ENCODE data around the gene PPP2R5A.

PPP2R5A gene

GRCh38 chr1:212261361-212261929 is 23.8 kb upstream of the PPP2R5A start:
- no peak for TF ChIP-seq CTCF (IDR thresholded peaks at IDR 0.05; ENCODE audit: extremely low read depth, insufficient read depth, missing control alignments)
- in situ Hi-C loops (cut with MboI; ENCODE audit: low pct_unique_long_range_greater_than_20kb, low sequenced_read_pairs, unreplicated experiment), result no loop called here
- no peak for DNase-seq (ENCODE audit: low spot score)

DNA sequence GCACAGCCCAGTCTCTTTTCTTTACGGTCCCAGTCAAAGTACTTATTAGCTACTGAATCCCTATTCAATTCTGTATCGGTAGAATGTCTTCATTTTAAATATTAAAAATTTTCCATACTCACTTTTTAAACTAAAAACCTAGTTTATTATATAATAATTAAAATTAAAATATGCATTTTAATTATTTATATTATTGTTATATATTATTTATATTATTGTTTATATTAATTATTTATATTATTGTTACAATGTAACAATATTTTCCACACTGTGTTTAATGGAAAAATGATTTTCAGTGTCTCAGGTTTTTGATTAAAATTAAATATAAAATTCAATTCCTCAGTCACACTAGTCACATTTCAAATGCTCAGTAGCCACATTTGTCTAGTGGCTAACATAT is 18.2 kb upstream of the PPP2R5A start:
- no peak for DNase-seq (ENCODE audit: low spot score)
- TF ChIP-seq CTCF (IDR thresholded peaks at IDR 0.05; ENCODE audit: extremely low read depth, insufficient read depth, missing control alignments), result no peak
- in situ Hi-C loops (cut with MboI; ENCODE audit: low pct_unique_long_range_greater_than_20kb, low sequenced_read_pairs, unreplicated experiment), result no loop called here

DNA sequence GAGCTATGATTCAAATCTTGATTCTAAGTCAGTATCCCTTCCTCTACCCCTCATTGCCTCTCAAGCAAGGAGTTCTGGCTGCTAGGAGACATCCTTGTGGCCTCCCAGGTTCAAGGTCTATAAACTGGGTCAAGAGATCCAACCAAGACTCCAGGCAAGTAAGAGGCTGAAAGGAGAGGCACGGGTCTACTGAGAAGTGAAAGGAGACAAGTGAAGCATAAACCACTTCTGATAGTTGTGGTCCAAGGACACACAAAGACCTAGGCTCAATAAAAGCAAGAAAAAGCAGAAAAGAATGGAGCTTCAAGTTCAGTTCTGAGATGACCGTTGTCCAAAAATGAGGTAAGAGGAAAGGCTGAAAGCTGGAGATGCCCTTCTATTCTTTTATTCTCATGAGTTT is 17.8 kb upstream of the PPP2R5A start:
- no peak for TF ChIP-seq CTCF (IDR thresholded peaks at IDR 0.05; ENCODE audit: extremely low read depth, insufficient read depth, missing control alignments)
- in situ Hi-C loops (cut with MboI; ENCODE audit: low pct_unique_long_range_greater_than_20kb, low sequenced_read_pairs, unreplicated experiment), result no loop called here
- no peak for DNase-seq (ENCODE audit: low spot score)

GRCh38 chr1:212269306-212269705 is 15.9 kb upstream of the PPP2R5A start:
- in situ Hi-C loops (cut with MboI; ENCODE audit: low pct_unique_long_range_greater_than_20kb, low sequenced_read_pairs, unreplicated experiment), result no loop called here
- TF ChIP-seq CTCF (IDR thresholded peaks at IDR 0.05; ENCODE audit: extremely low read depth, insufficient read depth, missing control alignments), result no peak
- DNase-seq (ENCODE audit: low spot score), result no peak

- in situ Hi-C loops (cut with MboI; ENCODE audit: low pct_unique_long_range_greater_than_20kb, low sequenced_read_pairs, unreplicated experiment), result no loop called here
Observed at GRCh38 chr1:212270564-212270963, 14.6 kb upstream of the PPP2R5A start.

GRCh38 chr1:212271234-212271633 is 14.0 kb upstream of the PPP2R5A start:
- in situ Hi-C loops (cut with MboI; ENCODE audit: low pct_unique_long_range_greater_than_20kb, low sequenced_read_pairs, unreplicated experiment), result no loop called here
- DNase-seq (ENCODE audit: low spot score), result no peak
- TF ChIP-seq CTCF (IDR thresholded peaks at IDR 0.05; ENCODE audit: extremely low read depth, insufficient read depth, missing control alignments), result no peak

More at GRCh38 chr1:212270564-212270963, 14.6 kb upstream of the PPP2R5A start:
- TF ChIP-seq CTCF (IDR thresholded peaks at IDR 0.05; ENCODE audit: extremely low read depth, insufficient read depth, missing control alignments), result no peak
- DNase-seq (ENCODE audit: low spot score), result no peak
